C4-2B (cell line): Measurements from ENCODE around the gene APMAP.

ENCODE experiments used
- ZFX ChIP-seq: fragments of 450-650 bp; IDR thresholded peaks from 2 replicates; pipeline ENCODE4 v1.6.1; 2017
- TF ChIP-seq, protein P1 (sequence below): fragments of 450-650 bp; conservative IDR thresholded peaks from 2 replicates; pipeline ENCODE4 v1.5.1; 2017; ENCODE audit warnings: mild to moderate bottlenecking

- TF ChIP-seq, protein P1, sequence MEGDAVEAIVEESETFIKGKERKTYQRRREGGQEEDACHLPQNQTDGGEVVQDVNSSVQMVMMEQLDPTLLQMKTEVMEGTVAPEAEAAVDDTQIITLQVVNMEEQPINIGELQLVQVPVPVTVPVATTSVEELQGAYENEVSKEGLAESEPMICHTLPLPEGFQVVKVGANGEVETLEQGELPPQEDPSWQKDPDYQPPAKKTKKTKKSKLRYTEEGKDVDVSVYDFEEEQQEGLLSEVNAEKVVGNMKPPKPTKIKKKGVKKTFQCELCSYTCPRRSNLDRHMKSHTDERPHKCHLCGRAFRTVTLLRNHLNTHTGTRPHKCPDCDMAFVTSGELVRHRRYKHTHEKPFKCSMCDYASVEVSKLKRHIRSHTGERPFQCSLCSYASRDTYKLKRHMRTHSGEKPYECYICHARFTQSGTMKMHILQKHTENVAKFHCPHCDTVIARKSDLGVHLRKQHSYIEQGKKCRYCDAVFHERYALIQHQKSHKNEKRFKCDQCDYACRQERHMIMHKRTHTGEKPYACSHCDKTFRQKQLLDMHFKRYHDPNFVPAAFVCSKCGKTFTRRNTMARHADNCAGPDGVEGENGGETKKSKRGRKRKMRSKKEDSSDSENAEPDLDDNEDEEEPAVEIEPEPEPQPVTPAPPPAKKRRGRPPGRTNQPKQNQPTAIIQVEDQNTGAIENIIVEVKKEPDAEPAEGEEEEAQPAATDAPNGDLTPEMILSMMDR = no peak
- no peak for TF ChIP-seq ZFX
These were observed 26.1 kb downstream of the APMAP start for GRCh38 chr20:24966317-24967012.
